ENCODE measurements around the gene PRSS2. TPM values are rescaled to one million over a fixed set of nuclear protein-coding genes. Genes with fewer than 3 reads are reported as not detected.

PRSS2 gene
- total and polyA plus RNA-seq, 2 donors (not counting 1 experiment from before 2014, with no cell fraction given) = not detected

DNA sequence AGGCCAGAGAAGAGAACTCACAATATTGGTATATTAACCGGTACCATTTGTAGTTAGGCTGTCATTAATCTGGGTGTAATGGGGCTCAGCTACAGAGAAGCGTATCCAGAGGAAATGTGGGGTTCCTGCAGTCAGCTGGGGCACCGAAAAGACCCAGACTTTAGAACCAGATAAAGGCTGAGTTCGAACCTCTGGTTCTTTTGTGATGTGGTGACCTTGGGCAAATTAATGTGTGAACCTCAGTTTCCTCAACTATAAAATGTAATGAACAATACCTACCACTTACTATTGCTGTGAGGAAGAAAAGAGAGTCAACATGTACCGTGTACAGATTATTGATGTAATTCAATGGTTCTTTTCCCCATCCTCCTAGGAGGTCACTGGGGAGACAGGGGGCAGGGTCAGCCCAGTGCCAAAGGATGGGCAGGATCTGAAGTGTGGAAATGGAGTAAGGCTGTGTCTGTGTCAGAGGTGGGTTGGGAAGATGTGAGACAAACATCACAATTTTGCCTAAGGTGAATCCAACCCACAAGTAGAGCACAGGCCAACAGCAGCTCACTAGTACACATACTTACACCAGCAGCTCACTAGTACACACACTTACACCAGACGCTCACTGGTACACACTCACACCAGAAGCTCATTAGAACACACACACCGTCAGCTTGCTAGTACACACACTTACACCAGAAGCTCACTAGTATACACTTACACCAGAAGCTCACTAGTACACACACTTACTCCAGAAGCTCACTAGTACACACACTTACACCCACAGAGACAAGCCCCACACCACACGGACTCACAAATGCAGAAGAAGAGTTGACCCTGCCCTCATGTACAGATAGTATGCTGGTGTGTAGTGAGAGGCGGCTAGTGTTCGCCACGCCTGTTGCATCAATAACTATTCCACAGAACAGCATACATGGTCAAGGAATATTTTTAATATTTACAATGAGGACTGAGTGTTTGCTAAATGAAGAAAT, 28.0 kb downstream of the PRSS2 start:
- Mint-ChIP-seq H3K9me3 (ENCODE audit: insufficient read depth) (no peaks in the 10 kb centered on the region), H3K4me3 (peak overlapping the region; percentile 100), H3K4me1 (peaks cover 82% of the 10 kb centered on the region), H3K27me3 (no peaks in the 10 kb centered on the region), H3K27ac (peak overlapping the region; percentile 100)
- H3K79me2 ChIP-seq (ENCODE audit: control insufficient read depth, insufficient read depth, low read length) = peaks cover 60% of the 10 kb centered on the region
- no peaks in the 10 kb centered on the region for H4K20me1 ChIP-seq (ENCODE audit: control insufficient read depth, insufficient read depth, low read length, poor library complexity, severe bottlenecking)
- H3K4me2 ChIP-seq (replicated peaks; ENCODE audit: low read depth, low read length, poor library complexity, severe bottlenecking) = peak overlapping the region; percentile 83
- WGBS (ENCODE audit: insufficient coverage) = 42% methylated on average over 3 of the region's 11 CpGs
- H3K9ac ChIP-seq (ENCODE audit: low read length) = peak overlapping the region; percentile 91
- peaks cover 50 to 64% of the 10 kb centered on the region in 2 donors for H3K4me1 ChIP-seq (ENCODE audit: control insufficient read depth in 2 of 2, insufficient read depth in 2 of 2, low read length in 2 of 2)
- no peak for DNase-seq
- no peaks in the 10 kb centered on the region for H3K27me3 ChIP-seq (replicated peaks in 1 of 4; ENCODE audit: control extremely low read depth in 1 of 4, control insufficient read depth in 3 of 4, insufficient read depth in 4 of 4, low read length in 3 of 4)
- H3K9me3 ChIP-seq (ENCODE audit: control extremely low read depth in 1 of 3, control insufficient read depth in 2 of 3, insufficient read depth in 1 of 3, low read length in 2 of 3) = no peaks in the 10 kb centered on the region
- POLR2A ChIA-PET = interaction anchor here (0.7 to 18.8 kb wide), 6 partner anchors 8 to 465 kb away, joined by 3 to 961 read pairs (median 31); partner anchors contain the start of genes EPHB6 and GSTK1
- H2AFZ ChIP-seq (ENCODE audit: insufficient read depth, low read depth, low read length, poor library complexity, severe bottlenecking) = peak overlapping the region; percentile 71
- ATAC-seq (ENCODE audit: low read depth) = peak; percentile 11
- TF ChIP-seq, protein P1, sequence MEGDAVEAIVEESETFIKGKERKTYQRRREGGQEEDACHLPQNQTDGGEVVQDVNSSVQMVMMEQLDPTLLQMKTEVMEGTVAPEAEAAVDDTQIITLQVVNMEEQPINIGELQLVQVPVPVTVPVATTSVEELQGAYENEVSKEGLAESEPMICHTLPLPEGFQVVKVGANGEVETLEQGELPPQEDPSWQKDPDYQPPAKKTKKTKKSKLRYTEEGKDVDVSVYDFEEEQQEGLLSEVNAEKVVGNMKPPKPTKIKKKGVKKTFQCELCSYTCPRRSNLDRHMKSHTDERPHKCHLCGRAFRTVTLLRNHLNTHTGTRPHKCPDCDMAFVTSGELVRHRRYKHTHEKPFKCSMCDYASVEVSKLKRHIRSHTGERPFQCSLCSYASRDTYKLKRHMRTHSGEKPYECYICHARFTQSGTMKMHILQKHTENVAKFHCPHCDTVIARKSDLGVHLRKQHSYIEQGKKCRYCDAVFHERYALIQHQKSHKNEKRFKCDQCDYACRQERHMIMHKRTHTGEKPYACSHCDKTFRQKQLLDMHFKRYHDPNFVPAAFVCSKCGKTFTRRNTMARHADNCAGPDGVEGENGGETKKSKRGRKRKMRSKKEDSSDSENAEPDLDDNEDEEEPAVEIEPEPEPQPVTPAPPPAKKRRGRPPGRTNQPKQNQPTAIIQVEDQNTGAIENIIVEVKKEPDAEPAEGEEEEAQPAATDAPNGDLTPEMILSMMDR (IDR thresholded peaks at IDR 0.05) = no peak
- TF ChIP-seq EZH2 (IDR thresholded peaks at IDR 0.05; ENCODE audit: borderline replicate concordance, insufficient read depth, low read depth, low read length, poor library complexity, severe bottlenecking) = no peak
- peaks cover 3 to 34% of the 10 kb centered on the region in 2 experiments for H3K36me3 ChIP-seq (replicated peaks in 1 of 2; ENCODE audit: control extremely low read depth in 1 of 2, control insufficient read depth in 1 of 2, extremely low read depth in 1 of 2, insufficient read depth in 2 of 2, low read length in 1 of 2)
- CTCF ChIA-PET = interaction anchor here (0.7 to 32.8 kb wide), 7 partner anchors 10 to 205 kb away, joined by 3 to 1138 read pairs (median 9); partner anchors contain the start of genes EPHB6 and PRSS2
- intact Hi-C loops (cut with micrococcal nuclease) = loop anchor here (1.0 kb wide), 1 partner anchor 10 kb away; no protein-coding TSS in a partner anchor
- H3K27ac ChIP-seq (ENCODE audit: low read length in 2 of 2) = peak overlapping the region; percentile 94 to 99
- H3K4me3 ChIP-seq (ENCODE audit: control extremely low read depth in 1 of 5, extremely low read depth in 1 of 5, insufficient read depth in 1 of 5, low read depth in 2 of 5, low read length in 4 of 5) = peak overlapping the region; percentile 57 to 93 (median 90)
